GM18526 (cell line): ENCODE results near the gene DNAI2.

ENCODE experiments used
- POLR2A ChIP-seq: IDR thresholded peaks from 3 replicates; pipeline ENCODE4 v1.6.1; 2011; ENCODE audit not compliant: insufficient read length; ENCODE audit errors: extremely low read depth

Gene DNAI2

DNA sequence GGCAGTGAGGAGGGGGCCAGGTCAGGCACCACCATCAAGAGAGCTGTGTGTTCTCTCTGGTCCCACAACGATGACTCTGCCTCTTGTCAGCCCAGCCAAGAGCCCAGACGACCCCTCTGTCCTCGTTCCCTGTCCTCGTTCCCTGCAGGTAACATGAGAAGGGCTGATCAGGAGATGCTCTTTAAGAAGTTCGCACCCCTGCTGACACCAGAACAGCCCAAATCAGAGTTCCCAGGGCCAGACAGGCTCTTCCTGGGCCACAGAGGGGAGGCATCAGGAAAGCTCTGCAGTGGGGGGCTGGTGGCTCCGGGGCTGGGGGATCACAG, 13.5 kb upstream of the DNAI2 start:
- TF ChIP-seq POLR2A, result no peak

DNA sequence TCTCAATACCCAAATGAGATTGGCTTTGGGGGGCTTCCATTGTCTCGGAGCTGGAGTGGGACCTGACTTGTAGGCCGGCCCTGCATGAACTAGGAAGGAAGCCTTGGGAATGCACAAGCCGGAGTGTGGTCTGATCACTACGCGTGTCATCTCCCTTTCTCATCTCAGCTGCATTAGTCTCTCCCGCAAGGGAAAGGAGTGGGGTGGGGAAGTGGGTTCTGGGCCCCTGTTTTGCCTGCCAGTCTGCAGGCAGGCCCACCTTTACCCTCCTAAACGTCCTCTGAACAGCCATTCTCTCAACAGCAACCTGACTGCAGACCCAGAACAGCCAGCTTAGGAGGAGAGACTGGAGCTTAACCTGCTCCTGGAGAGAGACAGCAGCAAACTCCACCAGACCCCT, 11.4 kb upstream of the DNAI2 start:
- TF ChIP-seq POLR2A, result no peak

DNA sequence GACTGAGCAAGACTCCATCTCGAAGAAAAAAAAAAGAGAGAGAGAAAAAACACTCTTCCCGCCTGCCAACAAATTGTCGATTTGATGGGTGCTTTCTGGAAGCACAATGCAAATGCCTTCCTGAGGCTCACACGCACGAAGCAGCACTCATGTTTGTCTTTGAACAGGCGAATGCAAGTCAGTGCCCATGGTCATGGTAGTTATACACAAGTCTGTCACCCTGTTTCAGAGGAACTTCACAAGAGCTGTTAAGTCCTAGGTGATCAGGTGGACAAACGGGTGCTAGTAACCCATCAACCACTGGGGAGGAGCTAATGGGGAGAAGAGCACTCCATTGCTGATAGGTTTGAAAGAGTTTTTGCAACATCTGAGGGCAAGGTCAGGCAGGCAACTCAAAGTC, 6.5 kb upstream of the DNAI2 start:
- no peak for TF ChIP-seq POLR2A

DNA sequence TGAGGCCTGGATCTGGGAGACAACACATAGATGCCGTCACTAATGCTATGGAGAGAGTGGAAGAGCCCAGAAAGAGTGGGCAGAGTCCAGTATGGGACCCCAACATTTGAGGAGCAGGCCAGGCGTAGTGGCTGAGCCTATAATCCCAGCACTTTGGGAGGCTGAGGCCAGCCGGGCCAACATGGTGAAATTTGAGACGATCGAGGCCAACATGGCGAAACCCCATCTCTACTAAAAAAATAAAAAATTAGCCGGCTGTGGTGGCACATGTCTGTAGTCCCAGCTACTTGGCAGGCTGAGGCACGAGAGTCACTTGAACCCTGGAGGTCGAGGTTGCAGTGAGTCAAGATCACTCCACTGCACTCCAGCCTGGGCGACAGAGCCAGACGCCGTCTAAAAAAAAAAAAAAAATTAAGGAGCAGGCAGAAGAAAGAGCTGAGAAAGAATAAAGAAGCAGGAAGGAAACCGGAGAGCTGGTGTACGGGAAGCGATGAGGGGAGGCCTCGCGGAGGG, 6.0 kb upstream of the DNAI2 start:
- no peak for TF ChIP-seq POLR2A

DNA sequence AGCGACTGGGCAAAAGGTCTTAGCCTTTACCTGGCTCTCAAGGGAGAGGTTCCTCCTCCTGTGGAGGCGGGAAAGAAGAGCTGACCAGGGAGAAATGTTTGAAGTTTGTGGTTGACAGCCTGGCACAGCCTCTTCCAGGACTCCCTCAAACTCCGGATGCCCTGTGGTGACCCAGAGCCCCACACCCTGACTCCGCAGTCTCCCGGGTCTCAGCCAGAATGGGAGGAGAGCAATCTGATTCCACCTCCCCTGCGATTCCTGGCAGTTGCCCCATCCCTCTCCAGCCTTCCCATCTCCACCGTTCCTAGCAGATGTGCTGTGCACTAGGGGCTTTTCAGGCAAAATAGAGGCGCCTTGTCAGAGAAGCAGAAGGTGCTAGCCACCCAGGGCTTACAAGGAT, 5.5 kb upstream of the DNAI2 start:
- TF ChIP-seq POLR2A, result no peak

DNA sequence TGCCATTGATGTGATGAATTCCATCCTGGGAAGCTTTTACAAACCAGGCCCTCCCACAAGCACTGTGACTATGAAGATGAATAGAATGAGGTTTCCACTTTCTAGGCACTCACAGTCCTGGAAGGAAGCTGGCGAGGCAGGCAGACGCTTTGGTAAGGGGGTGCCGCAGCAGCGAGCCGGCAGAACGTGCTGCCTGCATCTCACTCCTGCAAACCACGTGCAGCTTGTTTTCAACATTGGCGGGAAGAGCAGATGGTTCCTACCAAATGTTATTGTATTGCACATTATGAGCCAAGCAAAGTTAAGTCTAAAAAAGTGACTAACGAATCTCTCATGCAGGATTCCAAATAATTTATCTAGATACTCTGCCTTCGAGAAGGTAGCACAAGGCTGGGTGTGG, 3.7 kb upstream of the DNAI2 start:
- TF ChIP-seq POLR2A, result no peak

DNA sequence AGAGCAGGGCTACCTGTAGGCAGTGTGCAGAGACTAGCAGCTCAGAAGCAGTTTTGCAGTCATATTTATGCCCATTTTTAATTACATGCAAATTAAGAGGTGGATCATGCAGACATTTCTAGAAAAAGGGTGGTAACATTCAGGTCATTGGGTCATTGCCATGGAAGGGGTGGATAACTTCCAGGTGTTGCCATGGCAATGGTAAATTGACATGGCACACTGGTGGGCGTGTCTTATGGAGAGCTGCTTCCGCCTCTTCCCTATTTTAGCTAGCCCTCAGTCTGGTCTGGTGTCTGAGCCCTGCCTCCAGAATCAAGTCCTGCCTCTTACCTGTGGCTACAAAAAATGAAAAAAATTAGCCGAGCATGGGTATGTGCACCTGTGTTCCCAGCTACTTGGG, 2.8 kb upstream of the DNAI2 start:
- TF ChIP-seq POLR2A, result no peak

DNA sequence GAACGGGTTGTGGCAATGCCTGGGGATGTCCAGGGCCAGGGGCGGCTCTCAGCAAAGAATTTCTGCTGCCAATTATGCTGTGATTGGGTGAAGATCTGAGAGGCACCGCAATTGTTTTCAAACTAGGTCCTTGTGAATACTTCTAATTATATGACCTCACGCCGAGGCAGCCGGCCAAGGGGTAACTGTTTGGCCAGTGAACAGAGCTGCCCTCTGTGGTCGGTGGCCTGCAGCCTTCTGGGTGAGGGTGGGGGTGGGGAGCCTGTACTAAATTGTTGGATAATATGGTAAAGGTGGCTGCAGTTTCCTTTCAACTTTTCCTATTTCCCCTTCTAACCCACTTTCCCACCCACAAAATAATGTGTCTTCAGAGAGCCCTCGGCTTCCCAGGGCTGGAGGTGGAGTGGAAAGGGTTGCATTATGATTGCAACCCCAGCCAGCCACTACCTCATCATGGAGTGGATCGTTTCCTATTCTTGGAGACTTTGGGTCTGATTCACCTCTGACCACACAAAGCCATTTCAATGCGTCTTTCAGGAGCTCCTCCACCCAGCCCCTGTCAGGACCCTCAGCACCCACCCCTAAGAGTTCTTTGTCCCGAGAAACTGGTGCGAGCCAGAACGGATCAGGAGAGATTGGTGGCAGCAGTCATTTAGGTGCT, 2.0 kb upstream of the DNAI2 start:
- no peak for TF ChIP-seq POLR2A

DNA sequence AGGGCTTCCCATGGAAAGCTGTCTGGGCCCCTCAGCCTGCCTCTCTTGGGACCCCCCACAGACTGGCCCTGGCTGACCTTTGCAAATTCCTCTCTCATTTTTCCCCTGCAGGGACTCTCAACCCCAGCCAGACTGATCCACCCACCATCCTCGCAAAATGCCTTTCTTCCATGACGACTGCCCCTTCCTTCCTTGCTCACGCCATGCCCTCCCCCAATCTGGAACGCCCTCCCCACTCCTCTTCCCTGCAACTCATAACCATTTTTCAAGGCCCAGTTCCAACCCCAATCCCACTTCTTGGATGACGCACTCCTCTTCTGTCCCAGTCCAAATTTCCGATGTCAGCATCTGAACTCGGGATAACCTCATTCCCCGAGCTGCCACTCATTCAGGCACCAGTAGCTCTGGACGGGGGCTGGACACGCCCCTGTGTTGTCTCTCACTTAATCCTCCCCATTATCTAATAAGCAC, 1.3 kb upstream of the DNAI2 start:
- no peak for TF ChIP-seq POLR2A

DNA sequence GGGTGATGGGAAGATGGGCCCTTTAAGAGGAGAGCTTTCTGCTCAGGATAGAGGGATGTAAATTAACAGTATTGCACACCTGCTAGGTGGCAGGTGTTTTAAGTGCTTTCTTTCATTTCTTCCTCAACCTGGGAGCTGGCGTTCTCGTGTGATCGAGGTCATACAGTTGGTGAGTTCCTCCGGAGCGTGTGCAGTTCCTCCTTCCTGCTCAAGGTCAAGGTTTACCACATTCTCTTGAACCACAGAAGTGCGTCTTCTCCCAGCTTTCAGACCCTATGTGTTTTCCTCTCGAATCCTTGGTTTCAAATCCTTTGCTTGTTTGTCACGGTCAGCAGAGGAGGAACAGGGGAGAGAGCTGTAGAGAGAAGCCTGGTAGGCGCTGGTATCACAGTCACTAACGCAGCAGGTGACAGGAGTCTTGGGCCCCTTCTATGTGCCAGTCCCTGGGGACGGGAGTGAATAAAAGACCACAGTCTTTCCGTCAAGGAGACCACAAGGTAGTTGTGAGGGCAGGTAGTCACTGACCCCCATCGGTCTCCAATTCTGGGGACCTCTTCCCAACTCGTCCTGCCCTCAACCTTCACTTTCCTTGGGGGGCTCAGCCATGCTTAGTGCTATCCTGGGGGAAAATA, 791 bp downstream of the DNAI2 start:
- TF ChIP-seq POLR2A, result no peak

DNA sequence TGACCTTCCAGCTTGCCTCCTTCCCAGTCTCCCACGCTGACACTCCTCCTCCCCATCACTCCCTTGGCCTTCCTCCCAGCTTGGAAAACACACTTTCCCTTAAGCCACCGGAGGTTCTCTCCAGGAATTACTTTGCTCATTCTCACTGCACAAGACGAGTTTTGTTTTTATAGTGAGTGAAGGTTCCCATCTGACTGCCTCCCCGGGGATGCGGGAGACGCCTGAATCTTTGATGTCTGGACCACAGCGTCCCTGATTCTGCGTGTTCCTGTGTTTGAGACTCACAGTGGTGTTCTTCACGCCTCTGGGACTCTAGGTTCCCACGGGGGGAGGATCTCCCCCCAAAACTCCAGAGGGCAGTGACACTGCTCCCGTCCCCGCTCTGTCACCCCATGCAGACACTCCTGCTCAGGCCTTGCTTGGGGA, 2.0 kb downstream of the DNAI2 start:
- no peak for TF ChIP-seq POLR2A

DNA sequence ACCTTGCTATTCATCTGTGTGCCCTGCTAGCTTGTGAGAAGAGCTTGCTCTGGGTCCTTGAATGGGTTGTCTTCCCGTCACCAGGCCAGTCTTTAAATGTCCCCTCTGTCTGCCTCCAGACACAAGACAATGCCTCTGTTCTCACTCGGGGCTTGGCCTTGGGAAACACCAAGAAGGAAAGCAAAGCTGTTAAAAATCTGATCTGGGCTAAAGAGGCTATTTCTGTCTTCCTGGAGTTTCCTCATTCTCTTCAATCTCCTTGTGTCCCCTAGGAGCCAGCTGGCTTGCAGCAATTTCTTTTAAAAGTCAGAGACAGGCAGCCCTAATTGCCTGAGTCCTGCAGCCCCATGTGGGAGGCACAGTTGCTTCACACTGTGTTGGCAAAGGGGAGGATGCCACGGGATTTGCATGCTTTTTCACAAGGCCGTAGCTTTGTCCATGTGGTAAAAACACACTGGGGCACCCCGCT, 2.5 kb downstream of the DNAI2 start:
- TF ChIP-seq POLR2A, result no peak

DNA sequence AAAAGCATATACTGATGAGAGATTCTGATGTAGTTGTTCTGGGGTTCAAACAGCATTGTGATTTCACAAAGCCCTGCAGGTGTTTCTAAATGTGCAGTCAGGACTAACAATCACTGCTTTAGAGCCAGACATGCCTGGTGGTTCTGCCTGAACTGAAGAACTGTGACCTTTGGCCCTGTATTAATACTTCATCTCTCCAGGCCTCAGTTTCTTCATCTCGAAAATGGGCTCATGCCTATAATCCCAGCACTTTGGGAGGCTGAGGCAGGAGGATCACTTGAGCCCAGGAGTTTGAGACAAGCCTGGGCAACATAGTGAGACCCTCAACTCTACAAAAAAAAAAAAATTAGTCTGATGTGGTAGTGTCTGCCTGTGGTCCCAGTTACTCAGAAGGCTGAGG, 3.9 kb downstream of the DNAI2 start:
- TF ChIP-seq POLR2A, result no peak

DNA sequence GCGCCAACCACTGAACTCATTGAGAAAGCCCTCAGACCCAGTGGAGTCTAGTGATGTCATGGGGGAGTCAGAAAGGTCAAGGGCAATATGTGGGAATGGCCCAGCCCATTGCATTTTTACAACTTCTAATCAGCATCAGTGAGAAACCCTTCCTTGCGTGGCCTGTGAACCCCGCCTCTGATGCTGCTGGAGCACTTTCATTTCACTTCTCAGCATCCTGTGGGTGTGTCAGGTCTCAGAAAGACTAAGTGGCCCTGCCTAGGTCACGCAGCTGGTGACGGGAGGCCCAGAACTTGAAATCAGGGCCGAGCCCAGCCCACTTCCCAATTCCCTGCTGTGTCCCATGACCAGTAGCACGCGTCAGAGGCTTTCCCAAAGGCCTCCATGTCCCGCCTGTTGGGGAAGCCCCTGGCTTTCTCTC, 6.1 kb downstream of the DNAI2 start:
- TF ChIP-seq POLR2A, result no peak

DNA sequence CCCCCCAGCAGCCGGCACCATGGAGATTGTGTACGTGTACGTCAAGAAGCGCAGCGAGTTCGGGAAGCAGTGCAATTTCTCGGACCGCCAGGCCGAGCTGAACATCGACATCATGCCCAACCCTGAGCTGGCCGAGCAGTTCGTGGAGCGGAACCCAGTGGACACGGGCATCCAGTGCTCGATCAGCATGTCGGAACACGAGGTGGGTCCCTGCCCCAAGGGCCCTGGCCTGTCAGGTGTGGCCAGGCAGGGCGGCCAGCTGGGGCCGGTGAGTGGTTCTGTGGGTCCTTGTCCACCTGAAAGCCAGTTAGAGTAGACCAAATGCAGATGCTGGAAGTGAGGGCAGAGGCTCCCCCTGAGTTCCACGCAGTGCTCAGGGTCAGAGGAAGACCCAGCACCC, 7.8 kb downstream of the DNAI2 start:
- TF ChIP-seq POLR2A, result no peak

DNA sequence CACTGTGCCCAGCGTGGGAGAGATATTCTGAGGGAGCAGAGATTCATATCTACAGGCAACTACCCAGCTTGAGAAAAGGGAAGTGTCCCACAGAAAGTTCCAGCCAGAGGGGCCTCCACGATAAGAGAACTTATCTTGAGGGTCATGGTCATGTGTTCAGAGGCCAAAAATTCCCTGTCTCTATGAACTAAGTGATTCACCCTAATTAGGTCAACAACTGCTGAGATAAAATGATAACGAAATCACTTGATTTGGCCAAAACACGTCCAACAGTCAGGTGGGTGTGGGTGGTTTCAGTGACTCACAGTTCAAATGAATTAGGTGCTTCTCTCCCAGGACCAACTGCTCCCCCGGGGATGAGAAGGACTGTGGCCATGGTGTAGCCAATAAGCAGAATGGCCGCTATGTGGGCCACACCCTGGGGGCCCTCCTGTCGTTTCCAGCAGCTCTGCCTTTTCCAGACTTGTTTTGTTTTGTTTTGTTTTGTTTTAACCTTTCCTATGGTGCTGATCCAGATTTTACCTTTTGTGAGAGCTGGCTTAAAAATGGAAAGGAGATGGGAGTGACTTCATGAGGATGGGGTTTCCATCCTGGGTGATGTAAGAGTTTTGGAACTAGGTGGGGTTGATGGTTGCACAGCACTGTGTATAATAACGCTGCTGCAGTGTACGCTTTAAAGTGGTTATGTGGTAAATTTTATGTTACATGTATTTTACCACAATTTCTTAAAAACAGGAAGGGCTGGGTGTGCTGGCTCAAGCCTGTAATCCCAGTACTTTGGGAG, 8.7 kb downstream of the DNAI2 start:
- no peak for TF ChIP-seq POLR2A

DNA sequence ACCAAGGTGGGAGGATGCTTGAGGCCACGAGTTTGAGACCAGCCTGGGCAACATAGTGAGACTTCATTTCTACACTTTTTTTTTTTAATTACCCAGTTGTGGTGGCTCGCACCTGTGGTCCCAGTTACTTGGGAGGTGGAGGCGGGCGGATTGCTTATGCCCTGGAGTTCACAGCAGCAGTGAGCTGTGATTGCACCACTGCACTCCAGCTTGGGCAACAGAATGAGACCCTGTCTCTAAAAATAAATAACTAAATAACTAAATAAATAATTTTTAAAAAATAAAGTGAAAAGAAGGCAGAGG, 9.3 kb downstream of the DNAI2 start:
- no peak for TF ChIP-seq POLR2A

DNA sequence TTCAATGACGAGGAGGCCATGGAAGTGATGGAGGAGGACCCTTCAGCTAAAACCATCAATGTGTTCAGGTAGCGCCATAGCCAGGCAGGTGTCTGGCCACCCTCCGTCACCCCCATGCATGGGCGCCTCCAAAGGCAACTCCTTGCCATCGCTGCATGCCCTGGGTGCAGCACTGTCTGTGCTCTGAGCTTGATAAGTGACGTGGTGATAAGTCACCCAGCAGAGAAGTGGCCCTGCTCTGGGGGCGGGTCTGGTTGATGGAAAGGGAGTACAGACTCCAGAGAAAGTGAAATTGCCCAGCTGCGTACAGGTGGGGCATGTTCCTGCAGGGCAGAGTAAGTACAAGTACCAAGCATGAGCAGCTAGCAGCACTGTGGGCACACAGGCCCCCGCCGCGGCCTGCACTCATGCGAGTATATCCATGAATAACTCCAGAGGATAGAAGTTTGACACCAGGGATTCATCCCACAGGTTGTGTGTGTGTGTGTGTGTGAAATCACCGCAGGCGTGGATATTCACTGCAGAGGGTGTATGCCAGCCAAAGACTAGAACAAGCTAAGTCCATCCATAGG, 13.1 kb downstream of the DNAI2 start:
- no peak for TF ChIP-seq POLR2A
